ENCODE data around the gene FAM170B. TPM values are rescaled to one million over a fixed set of nuclear protein-coding genes. Genes with fewer than 3 reads are reported as not detected.

Gene FAM170B
- total RNA-seq, 1 experiment from 2014 or later: not detected

- CTCF ChIA-PET: interaction anchor here (1.2 kb wide), 1 partner anchor 14 kb away, joined by 3 read pairs; no protein-coding TSS in a partner anchor
- H3K4me3 Mint-ChIP-seq: no peak overlapping the region
- DNase-seq (ENCODE audit: low spot score) (no peak), ATAC-seq (no peak)
- peaks cover 7% of the 10 kb centered on the region; the same call in 1 of the 2 replicates for H3K4me1 Mint-ChIP-seq
- H3K9me3 Mint-ChIP-seq: no peaks in the 10 kb centered on the region
- TF ChIP-seq ZSCAN18 (CRISPR knock-in tag; IDR thresholded peaks at IDR 0.05) (no peak), MLX (CRISPR knock-in tag; IDR thresholded peaks at IDR 0.05) (no peak), FOXK1 (CRISPR knock-in tag; IDR thresholded peaks at IDR 0.05) (no peak), USF2 (CRISPR knock-in tag; IDR thresholded peaks at IDR 0.05) (no peak), MXD4 (CRISPR knock-in tag; IDR thresholded peaks at IDR 0.05; ENCODE audit: borderline replicate concordance) (no peak)
- no peak overlapping the region for H3K27ac Mint-ChIP-seq
- POLR2A ChIA-PET: no interaction called here
- H3K27me3 Mint-ChIP-seq (ENCODE audit: low read depth): no peaks in the 10 kb centered on the region
- H3K36me3 Mint-ChIP-seq: no peaks in the 10 kb centered on the region
Measured at GRCh38 chr10:49178489-49179471, 45.0 kb upstream of the FAM170B start.

GRCh38 chr10:49177391-49178355, 43.9 kb upstream of the FAM170B start:
- Mint-ChIP-seq H3K27me3 (ENCODE audit: low read depth) (no peaks in the 10 kb centered on the region), H3K4me3 (no peak overlapping the region), H3K9me3 (no peaks in the 10 kb centered on the region), H3K36me3 (no peaks in the 10 kb centered on the region), H3K27ac (no peak overlapping the region), H3K4me1 (peaks cover 7% of the 10 kb centered on the region; the same call in 1 of the 2 replicates)
- CTCF ChIA-PET: no interaction called here
- DNase-seq (ENCODE audit: low spot score) (no peak), ATAC-seq (no peak)
- POLR2A ChIA-PET: no interaction called here
- TF ChIP-seq ZNF425 (CRISPR knock-in tag; conservative IDR thresholded peaks at IDR 0.05) (no peak), ARID4B (CRISPR knock-in tag; IDR thresholded peaks at IDR 0.05; ENCODE audit: borderline replicate concordance) (no peak), MAX (CRISPR knock-in tag; IDR thresholded peaks at IDR 0.05) (no peak), HMGXB4 (CRISPR knock-in tag; IDR thresholded peaks at IDR 0.05) (no peak), FOXP1 (CRISPR knock-in tag; IDR thresholded peaks at IDR 0.05; ENCODE audit: borderline replicate concordance) (no peak), OVOL2 (CRISPR knock-in tag; IDR thresholded peaks at IDR 0.05; ENCODE audit: borderline replicate concordance) (no peak), FOXJ3 (CRISPR knock-in tag; IDR thresholded peaks at IDR 0.05; ENCODE audit: borderline replicate concordance) (no peak), ZNF416 (CRISPR knock-in tag; IDR thresholded peaks at IDR 0.05) (no peak), ZNF423 (CRISPR knock-in tag; IDR thresholded peaks at IDR 0.05) (no peak), SMAD4 (CRISPR knock-in tag; IDR thresholded peaks at IDR 0.05) (no peak), GABPB1 (CRISPR knock-in tag; IDR thresholded peaks at IDR 0.05) (no peak), KAT7 (CRISPR knock-in tag; IDR thresholded peaks at IDR 0.05; ENCODE audit: borderline replicate concordance) (no peak)
